ENCODE measurements around the gene KCNIP1.

KCNIP1 gene

DNA sequence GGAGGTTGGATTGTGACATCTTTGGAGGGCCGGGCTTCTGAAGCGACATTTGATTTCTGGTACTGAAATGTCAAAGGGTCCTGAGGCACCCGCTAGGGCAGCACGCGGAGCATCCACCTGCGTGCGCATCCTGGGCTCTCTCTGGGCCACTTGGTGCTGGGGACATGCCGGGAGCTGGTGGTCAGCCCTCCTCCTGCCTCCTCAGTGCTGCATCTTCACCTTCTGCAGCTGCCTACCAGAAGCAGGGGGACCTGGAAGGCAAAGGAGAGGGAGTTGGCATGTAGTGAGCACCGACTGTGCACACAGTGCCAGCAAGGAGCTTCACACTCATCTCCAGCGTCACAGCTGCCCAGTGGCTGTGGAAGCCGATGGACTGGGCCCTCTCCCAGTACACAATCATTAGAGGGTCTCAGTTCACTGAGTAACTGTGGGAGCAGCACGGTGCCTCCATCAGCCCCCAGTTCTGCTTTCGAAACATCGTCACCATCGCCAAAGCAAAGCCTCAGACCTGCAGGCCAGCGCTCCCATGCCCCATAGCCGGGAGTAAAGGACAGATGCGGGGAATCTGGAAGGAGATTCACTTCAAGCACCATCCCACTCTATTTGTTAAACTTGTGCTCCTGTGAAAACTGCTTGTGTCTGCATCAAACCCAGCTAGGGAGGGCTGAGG is 138.4 kb downstream of the KCNIP1 start:
- no peak for DNase-seq (ENCODE audit: low read depth in 2 of 2)

- DNase-seq (ENCODE audit: low read depth in 2 of 2) = no peak
Observed at GRCh38 chr5:170642776-170643436, 139.1 kb downstream of the KCNIP1 start.

DNA sequence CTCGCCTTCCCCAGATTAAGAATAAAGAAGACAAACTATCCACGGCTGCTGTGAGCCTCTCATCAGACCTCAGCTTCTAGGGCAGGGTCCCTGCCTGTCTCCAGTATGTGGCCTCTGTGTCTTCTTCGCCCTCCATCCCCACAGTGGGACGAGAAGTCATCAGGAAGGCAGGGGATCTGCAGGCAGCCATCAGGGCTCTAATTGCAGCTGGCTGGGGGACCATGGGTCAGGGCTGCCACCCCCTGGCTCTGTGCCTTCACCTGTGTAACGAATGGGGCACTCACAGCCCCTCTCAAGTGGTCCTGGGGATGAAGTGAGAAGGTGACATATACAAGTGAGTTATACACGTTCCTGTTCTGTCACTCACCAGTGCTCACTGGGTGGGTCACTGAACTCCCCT is 139.8 kb downstream of the KCNIP1 start:
- no peak for DNase-seq (ENCODE audit: low read depth in 2 of 2)

DNA sequence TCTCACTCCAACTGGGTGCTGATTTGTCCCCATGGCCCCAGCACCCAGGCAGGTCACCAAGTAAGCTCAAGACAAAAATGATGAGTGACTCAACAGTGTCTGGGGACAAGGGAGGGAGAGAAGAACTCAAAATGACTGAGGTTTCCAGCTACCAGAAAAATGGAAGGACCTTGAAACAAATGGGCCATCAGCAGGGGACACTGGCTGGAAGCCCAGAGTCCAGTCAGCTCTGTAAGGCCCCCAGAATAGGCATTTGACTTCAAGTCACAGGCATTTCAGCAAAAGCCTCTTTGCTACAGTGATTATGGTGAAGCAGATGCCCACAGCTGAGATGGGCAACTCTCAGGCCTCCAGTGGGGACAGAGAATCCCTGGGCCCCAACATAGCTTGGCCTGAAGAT is 140.7 kb downstream of the KCNIP1 start:
- DNase-seq (ENCODE audit: low read depth in 2 of 2) = no peak

DNA sequence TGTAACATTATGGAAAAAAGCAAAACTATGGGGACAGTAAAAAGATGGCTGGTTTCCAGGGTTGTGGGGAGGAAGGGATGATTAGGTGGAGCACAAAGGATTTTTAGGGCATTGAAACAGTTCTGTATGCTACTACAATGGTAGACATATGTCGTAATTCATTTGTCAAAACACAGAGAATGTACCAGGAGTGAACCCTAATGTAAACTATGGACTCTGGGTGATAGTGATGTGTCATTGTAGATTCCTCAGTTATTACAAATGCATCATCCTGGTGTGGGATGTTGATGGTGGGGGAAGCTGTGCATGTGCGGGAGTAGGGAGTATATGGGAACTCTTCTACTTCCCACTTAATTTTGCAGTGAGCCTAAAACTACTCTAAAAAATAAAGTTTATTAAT is 144.7 kb downstream of the KCNIP1 start:
- no peak for DNase-seq (ENCODE audit: low read depth in 2 of 2)

DNA sequence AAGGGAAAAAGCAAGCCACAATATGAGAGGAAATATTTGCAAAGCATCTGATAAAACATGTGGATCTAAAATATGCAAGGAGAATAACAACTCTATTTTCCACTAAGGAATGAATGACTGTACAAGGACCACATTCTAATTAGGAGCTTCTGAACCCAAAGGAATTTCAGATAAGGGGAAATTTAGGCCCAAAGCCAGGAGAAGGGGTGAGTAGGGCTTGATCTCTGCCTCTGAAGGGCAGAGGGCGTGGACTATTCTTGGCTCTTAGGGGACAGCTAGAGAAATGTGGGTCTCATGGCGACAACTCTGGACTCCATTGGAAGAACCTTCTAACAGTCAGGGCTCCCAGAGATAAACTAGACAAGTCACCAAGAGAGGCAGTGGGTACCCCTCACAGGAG is 147.0 kb downstream of the KCNIP1 start:
- no peak for DNase-seq (ENCODE audit: low read depth in 2 of 2)

- no peak for DNase-seq (ENCODE audit: low read depth in 2 of 2)
Observed at GRCh38 chr5:170651604-170652277, 147.9 kb downstream of the KCNIP1 start.

DNA sequence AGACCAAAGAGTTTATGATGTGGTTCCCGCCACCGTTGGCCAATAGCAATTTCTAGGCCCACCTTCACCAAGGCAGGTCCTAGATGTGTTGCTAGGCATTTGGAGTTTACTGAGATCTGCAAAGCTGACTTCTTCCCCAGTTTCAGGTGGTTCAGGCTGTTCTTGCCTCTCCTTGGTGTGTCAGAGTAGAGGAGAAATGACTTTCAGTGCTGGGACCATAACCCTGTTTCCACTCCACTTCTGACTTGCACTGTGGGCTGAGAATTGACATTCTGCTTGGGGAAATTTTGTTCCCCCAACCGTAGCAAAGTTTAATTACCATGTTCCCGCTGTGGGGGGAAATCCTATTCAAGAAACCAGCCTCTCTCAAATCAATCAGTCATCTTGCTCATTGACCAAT is 151.7 kb downstream of the KCNIP1 start:
- DNase-seq (ENCODE audit: low read depth in 2 of 2) = no peak

DNA sequence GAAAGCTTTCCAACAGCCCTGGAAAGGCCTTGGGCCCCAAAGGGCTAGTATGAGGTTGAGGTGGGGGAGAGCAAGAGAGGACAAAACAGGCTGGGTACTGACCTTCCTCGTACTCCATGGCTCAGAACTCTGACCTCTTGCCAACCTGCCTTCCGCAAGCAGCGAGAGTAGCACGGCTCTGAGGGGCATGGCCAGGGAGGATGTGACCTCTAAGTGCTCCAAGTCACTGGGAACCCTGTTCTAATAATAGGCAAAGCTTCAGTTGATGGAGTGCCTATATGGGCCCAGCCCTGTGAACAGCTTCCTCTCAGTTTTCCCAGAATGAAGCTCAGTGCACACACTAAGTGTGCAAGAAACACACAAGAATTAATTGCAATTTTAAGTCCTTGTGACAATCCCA is 152.1 kb downstream of the KCNIP1 start:
- no peak for DNase-seq (ENCODE audit: low read depth in 2 of 2)

- no peak for DNase-seq (ENCODE audit: low read depth in 2 of 2)
Observed at GRCh38 chr5:170656346-170656745, 152.5 kb downstream of the KCNIP1 start.

DNA sequence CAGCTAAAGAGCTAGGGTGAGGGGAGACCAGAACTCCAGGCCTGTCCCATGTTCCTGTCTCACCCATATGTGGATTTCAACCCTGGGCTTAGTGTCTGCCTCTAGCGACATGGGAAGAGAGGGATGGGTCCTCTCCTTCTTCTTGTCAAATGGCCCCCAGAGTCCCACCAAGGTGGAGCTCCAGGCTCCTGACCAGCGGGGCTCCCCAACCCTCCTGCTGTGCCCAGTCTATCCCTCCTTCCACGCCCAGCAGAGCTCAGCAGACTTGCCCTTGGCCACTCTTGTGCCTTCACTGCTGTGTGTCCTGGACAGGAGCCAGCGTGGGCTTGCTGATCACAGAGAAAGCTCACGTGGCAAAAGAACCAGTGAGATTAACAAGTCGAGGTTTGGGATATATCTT is 156.7 kb downstream of the KCNIP1 start:
- DNase-seq (ENCODE audit: low read depth in 2 of 2) = no peak

DNA sequence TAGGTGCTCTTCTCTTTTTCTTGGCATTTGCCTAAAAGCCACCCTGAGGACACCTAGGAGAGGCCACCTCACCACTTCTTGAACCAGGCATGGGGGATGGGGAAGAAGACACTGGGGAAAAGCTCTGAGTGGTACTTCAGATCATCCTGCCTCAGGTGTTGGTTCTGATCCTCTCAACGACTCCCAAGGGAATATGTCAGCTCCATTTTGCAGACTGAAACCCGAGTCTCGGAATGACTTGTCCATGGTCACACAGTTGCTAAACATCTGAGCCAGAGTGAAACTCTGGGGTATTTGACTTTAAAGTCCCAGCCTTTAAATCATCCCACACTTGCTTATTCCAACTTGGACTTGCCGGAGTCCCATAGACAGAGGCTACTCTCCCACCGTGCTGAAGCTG is 159.1 kb downstream of the KCNIP1 start:
- DNase-seq (ENCODE audit: low read depth in 2 of 2) = no peak

DNA sequence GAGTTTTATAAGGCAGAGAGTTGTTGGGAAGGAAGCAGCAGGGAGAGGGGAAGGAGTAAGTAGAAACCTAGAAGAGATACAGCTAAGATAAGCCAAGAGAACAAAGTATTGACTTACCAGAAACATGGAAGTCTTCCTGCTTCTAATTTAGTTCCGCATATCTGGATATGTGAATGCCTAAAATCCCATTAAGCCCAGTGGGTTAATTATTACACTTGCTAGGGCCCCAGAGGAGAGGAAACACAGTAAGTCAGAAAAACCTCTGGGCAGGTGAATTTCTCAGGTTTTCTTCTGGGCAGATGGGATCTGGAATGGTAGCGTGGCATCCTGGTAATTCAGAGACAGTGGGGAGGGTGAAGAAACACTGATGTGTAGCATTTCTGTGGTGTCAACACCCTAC is 175.0 kb downstream of the KCNIP1 start:
- no peak for DNase-seq (ENCODE audit: low read depth in 2 of 2)

- DNase-seq (ENCODE audit: low read depth in 2 of 2) = no peak
Observed at GRCh38 chr5:170681013-170681433, 177.2 kb downstream of the KCNIP1 start.

- no peak for DNase-seq (ENCODE audit: low read depth in 2 of 2)
Observed at GRCh38 chr5:170691657-170692056, 187.8 kb downstream of the KCNIP1 start.

GRCh38 chr5:170693701-170694100 is 189.9 kb downstream of the KCNIP1 start:
- no peak for DNase-seq (ENCODE audit: low read depth in 2 of 2)

- DNase-seq (ENCODE audit: low read depth in 2 of 2) = no peak
Observed at GRCh38 chr5:170694911-170695310, 191.1 kb downstream of the KCNIP1 start.

DNA sequence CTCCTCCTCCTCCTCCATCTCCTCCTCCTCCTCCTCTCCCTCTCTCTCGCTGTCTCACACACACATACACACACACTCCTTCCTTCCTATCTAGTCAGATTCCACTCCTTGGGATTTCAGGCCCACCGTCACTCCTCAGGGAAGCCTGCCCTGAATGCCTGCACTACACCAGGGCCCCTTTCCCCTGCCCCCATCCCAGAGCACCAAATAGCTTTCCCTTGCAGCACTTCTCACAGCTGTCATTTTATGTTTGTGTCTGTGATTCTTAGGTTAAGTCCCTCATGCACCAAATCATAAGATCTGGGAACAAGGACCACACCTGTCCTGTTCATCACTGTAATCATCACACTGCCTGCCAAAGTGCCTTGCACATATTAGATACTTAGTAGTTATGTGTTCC is 193.2 kb downstream of the KCNIP1 start:
- no peak for DNase-seq (ENCODE audit: low read depth in 2 of 2)

DNA sequence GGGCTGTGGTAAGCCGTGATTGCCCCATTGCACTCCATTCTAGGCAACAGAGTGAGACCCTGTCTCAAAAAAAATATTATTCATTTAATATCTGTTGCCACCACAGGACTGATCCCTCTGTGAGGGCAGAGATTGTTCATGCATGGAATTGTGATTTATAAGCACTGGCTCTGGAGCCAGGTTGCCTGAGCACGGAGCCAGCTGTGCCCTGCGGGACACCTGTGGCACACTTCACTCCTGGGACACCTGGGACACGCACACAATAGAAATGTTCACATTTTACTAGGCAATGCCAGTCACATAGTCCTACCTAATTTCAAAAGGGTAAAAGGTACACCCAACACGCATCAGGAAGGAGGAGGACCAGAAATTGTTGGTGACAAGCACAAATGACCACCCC is 196.7 kb downstream of the KCNIP1 start:
- DNase-seq (ENCODE audit: low read depth in 2 of 2) = no peak

DNA sequence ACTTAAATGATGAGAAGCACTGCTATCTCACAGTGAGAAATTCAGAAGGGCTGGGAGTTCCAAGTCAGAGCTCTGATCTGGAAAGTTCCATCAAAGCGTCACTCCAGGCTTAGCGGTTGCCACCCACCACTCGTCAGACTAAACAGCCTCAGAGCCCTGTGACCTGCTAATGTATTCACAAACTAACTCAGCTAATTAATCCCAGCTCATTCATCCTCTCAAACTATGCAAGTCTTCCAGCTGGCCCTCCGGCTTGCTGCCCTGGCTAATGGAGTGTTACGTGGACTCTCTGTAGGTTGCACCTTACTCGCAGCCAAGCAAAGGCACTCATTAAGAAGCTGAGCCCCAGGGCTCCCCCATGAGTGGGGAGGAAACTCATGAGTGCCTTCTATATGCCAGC is 197.5 kb downstream of the KCNIP1 start:
- DNase-seq (ENCODE audit: low read depth in 2 of 2) = no peak

- no peak for DNase-seq (ENCODE audit: low read depth in 2 of 2)
Observed at GRCh38 chr5:170704417-170705192, 200.8 kb downstream of the KCNIP1 start.

DNA sequence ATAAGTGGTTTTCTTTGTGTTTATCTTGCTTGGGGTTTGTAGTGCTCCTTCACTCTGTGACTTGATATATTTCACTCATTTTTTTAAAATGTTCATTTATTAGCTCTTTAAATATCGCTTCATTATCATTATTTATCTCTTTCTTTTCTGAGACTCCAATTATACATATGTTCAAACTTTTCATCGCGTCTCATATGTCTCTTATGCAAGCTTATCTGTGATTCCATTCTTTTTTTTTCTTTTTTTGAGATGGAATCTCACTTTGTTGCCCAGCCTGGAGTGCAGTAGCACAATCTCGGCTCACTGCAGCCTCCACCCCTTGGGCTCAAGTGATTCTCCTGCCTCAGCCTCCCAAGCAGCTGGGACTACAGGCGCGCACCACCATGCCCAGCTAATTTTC is 205.8 kb downstream of the KCNIP1 start:
- no peak for DNase-seq (ENCODE audit: low read depth in 2 of 2)
